ENCODE measurements around the gene ACOX3. TPM values are rescaled to one million over a fixed set of nuclear protein-coding genes. Genes with fewer than 3 reads are reported as not detected.

The ACOX3 gene
- total and polyA plus RNA-seq, 2 of the 8 experiments (the other 6 are each of a cell fraction or from before 2014, with no cell fraction given): 2.5 to 9.9 TPM

DNA sequence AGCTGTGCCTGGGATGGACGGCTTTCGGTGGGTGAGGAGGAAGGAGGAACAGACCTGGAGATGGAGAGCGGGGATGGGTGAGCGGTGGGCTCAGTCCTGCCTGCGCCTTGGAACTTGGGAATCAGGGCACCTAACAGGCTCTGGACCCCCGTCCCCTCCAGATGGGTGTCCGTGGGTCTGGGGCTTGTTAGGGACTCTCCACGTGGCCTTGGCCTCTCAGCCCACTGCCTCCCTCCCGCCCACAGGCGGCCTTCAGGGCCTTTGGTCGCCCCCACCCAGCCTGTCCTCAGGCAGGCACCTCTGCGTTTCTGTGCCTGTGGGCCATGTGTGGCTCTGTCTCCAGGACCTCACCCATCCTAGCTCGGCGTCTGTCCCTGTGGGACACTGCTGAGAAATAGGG, 29.0 kb upstream of the ACOX3 start (continued):
- no peak for TF ChIP-seq NANOG (IDR thresholded peaks at IDR 0.05; ENCODE audit: insufficient read depth, low read depth, low read length, poor library complexity, severe bottlenecking)
- no peak for TF ChIP-seq GABPA (IDR thresholded peaks at IDR 0.05; ENCODE audit: borderline replicate concordance, insufficient read depth, low read length)
- no peak for TF ChIP-seq FOSL1 (IDR thresholded peaks at IDR 0.05; ENCODE audit: insufficient read depth, low read depth, low read length)
- TF ChIP-seq, protein P1, sequence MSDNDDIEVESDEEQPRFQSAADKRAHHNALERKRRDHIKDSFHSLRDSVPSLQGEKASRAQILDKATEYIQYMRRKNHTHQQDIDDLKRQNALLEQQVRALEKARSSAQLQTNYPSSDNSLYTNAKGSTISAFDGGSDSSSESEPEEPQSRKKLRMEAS (IDR thresholded peaks at IDR 0.05): no peak
- TF ChIP-seq, protein P2, sequence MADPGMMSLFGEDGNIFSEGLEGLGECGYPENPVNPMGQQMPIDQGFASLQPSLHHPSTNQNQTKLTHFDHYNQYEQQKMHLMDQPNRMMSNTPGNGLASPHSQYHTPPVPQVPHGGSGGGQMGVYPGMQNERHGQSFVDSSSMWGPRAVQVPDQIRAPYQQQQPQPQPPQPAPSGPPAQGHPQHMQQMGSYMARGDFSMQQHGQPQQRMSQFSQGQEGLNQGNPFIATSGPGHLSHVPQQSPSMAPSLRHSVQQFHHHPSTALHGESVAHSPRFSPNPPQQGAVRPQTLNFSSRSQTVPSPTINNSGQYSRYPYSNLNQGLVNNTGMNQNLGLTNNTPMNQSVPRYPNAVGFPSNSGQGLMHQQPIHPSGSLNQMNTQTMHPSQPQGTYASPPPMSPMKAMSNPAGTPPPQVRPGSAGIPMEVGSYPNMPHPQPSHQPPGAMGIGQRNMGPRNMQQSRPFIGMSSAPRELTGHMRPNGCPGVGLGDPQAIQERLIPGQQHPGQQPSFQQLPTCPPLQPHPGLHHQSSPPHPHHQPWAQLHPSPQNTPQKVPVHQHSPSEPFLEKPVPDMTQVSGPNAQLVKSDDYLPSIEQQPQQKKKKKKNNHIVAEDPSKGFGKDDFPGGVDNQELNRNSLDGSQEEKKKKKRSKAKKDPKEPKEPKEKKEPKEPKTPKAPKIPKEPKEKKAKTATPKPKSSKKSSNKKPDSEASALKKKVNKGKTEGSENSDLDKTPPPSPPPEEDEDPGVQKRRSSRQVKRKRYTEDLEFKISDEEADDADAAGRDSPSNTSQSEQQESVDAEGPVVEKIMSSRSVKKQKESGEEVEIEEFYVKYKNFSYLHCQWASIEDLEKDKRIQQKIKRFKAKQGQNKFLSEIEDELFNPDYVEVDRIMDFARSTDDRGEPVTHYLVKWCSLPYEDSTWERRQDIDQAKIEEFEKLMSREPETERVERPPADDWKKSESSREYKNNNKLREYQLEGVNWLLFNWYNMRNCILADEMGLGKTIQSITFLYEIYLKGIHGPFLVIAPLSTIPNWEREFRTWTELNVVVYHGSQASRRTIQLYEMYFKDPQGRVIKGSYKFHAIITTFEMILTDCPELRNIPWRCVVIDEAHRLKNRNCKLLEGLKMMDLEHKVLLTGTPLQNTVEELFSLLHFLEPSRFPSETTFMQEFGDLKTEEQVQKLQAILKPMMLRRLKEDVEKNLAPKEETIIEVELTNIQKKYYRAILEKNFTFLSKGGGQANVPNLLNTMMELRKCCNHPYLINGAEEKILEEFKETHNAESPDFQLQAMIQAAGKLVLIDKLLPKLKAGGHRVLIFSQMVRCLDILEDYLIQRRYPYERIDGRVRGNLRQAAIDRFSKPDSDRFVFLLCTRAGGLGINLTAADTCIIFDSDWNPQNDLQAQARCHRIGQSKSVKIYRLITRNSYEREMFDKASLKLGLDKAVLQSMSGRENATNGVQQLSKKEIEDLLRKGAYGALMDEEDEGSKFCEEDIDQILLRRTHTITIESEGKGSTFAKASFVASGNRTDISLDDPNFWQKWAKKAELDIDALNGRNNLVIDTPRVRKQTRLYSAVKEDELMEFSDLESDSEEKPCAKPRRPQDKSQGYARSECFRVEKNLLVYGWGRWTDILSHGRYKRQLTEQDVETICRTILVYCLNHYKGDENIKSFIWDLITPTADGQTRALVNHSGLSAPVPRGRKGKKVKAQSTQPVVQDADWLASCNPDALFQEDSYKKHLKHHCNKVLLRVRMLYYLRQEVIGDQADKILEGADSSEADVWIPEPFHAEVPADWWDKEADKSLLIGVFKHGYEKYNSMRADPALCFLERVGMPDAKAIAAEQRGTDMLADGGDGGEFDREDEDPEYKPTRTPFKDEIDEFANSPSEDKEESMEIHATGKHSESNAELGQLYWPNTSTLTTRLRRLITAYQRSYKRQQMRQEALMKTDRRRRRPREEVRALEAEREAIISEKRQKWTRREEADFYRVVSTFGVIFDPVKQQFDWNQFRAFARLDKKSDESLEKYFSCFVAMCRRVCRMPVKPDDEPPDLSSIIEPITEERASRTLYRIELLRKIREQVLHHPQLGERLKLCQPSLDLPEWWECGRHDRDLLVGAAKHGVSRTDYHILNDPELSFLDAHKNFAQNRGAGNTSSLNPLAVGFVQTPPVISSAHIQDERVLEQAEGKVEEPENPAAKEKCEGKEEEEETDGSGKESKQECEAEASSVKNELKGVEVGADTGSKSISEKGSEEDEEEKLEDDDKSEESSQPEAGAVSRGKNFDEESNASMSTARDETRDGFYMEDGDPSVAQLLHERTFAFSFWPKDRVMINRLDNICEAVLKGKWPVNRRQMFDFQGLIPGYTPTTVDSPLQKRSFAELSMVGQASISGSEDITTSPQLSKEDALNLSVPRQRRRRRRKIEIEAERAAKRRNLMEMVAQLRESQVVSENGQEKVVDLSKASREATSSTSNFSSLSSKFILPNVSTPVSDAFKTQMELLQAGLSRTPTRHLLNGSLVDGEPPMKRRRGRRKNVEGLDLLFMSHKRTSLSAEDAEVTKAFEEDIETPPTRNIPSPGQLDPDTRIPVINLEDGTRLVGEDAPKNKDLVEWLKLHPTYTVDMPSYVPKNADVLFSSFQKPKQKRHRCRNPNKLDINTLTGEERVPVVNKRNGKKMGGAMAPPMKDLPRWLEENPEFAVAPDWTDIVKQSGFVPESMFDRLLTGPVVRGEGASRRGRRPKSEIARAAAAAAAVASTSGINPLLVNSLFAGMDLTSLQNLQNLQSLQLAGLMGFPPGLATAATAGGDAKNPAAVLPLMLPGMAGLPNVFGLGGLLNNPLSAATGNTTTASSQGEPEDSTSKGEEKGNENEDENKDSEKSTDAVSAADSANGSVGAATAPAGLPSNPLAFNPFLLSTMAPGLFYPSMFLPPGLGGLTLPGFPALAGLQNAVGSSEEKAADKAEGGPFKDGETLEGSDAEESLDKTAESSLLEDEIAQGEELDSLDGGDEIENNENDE (IDR thresholded peaks at IDR 0.05; ENCODE audit: insufficient replicate concordance, low read length): no peak
- TF ChIP-seq KDM4A (IDR thresholded peaks at IDR 0.05; ENCODE audit: low read depth, low read length, severe bottlenecking): no peak
- no peak for TF ChIP-seq HDAC6 (IDR thresholded peaks at IDR 0.05; ENCODE audit: low read depth, low read length)
